Stimulated activated naive CD4-positive, alpha-beta T cell (primary cell): ENCODE results near the gene GRIN2A.

Experiments
- DNase-seq, 6 experiments: peaks; one replicate each; lab custom pipeline; 2025; lab: John Stamatoyannopoulos, UW

Gene GRIN2A

DNA sequence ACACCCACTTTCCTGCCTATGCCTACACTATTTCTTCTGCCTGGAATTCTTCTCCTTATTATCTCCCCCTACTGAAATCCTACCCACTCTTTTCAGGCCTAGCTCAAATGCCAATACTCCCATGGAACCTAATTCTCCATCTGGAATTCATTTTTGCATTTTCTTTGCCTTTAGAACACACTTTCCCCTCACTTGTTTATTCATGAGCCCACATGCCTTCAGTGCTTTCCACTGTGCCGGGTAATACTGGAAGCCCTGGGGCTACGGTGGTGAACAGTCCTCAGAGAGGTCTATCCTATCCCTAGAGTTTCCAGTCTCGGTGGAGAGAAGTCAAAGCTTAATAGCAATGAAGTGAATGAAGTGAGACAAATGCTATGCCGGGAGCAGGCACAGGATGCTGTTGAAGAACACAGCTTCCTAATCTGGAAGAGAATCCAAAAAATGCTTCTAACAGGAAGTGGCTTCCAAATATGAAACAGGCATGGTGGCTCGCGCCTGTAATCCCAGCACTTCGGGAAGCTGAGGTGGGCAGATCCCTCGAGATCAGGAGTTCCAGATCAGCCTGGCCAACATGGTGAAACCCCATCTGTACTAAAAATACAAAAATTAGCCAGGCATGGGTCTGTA lies 322.4 kb downstream of the GRIN2A start:
- no peak for DNase-seq

DNA sequence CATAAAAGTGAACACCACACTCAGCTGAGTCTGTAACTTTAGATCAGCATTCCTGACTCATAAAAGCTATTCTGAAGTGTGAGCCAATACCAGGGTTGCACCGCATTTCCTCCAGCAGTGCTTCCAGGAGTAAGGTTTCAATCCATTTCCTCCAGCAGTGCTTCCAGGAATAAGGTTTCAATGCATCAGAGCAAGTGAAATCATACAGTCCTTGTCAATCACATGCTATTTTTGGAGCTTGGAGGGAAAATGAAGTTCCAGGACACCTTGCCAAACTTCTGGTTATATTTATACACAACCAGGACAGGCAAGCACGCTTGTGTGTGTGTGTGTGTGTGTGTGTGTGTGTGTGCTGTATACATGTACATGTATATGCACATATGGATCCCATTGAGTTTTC lies 327.6 kb downstream of the GRIN2A start:
- DNase-seq = no peak

DNA sequence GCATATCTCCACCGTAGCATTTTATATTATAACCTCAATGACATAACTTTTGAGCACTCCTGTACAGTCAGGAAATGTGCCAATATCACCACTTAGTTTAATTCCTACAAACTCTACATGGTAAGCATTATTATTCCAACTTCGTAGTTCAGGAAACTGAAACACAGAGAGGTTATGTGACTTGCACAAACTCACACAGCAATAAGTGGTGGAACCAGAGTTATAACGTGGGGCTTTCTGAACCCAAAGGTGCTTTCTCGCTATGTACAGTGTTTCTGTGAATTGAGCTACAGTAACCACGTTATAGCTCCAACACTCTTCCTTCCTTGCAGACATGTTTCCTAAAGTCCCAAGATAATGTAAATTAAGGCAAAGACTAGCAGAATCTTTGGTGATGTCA lies 330.2 kb downstream of the GRIN2A start:
- no peak for DNase-seq

DNA sequence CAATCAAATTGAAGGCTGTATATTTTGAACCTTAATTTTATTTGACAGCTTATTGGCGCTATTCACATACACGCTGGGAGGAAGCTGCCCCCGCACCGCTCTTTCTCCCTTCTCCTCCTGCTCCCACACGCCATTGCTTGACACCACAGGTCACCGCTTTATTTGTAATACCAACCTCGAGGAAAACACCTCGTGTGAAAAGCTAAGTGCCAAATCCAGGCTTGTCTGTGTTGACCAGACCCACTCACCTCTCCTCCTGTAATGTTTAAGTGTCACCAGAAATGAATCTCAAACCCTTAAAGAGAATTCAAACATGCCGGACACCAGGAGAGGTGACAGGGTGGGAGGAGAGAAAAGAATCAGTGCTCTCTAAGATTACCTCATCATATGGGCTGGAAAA lies 331.4 kb downstream of the GRIN2A start:
- DNase-seq = no peak

DNA sequence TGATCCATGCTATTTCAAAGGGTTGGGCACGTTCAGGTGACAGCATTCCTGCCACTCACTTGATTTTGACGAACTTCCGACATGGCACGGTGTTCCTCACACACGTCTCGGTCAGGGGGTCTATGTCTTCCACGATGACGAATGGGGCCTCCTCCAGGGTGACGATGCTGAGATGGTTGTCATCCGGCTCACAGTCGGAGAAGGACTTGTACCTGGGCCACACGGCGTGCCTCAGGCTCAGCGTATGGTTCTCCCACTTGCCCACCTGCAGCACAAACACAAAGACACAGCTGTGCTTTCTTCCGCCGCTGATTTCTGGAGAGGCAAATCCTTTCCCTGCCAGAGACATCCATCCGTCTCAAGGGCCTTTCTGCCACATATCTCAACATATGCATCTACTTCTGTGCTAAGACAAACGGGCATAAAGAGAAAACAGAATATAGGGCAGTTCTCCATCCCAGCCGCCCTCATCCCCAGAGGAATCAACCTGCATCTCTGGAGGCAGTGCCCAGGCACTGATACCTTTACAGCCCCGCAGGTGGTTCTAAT lies 332.5 kb downstream of the GRIN2A start:
- DNase-seq = no peak

DNA sequence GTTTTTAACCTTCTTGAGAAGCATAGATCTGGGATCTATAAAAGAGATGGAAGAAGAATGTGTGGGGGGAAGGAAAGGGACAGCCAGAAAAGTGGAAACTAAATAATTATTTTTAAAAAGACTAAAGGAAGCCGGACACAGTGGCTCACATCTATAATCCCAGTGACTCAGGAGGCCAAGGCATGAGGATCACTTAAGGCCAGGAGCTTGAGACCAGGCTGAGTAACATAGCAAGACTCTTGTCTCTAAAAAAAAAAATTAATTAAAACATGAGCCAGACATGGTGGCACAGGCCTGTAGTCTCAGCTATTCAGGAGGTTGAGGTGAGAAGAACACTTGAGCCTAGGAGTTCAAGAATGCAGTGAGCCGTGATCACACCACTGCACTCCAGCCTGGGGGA lies 335.1 kb downstream of the GRIN2A start:
- DNase-seq = no peak

DNA sequence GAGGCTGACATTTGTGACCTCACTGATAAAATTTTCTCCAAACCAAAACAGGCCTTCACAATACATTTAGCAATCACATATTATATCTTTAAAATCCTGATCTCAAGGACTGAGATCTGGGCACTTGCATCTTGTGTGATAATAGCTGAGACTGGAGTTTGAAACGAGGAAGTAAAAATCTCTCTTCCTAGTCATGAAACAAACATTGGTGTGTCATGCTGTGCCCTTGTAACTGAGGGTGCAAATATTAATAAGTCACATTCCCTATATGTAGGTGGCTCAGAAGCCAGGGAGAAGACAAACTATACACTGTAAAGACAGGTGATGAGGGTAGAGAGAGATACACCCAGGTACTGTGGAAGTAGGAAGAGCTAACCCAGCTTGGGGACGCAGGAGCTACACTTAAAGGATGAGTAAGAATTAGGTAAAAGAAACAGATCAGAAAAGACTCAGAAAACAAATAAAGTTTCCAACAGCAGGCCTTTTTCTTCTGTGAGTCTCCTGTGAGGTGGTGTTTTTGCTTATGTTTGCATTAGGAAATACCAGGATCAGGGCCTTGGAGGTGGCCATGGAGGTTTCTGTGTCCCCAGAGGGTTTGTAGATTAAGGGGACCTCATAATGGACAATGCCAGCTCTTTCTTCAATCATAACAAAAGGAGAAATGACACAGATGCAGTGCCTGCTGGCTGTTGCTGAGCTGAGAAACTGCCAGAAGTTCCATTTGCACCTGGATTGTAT lies 335.7 kb downstream of the GRIN2A start:
- DNase-seq = no peak

DNA sequence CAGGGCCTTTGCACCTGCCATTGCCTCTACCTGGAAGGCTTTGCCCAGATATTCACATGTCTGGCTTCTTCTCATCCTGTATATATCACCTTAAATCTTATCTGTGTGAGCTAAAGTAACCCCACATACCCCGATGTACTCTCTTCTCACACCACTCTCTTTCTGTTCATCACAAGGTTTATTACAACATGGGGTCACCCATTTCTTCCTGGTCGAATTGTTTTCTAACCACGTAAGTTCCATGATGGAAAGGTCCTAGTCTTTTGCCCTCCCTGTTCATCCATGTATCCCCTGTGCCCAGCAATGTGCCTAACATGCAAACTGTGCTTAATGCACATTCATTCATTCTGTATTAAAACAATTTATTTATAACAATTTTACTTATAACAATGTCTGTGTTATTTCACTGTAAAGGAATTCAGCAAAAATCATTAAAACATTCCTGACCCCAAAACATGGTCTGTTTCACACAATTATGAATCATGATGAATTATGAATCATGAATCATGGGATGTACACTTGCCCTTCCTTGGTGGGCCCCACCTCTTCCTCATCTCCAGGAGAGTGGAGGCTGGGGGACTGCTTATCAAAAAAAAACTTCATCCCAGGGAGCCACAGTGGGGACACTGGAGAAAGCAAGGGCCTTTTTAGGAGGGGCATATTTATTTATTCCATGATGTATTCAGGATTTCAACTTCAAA lies 336.4 kb downstream of the GRIN2A start:
- no peak for DNase-seq

DNA sequence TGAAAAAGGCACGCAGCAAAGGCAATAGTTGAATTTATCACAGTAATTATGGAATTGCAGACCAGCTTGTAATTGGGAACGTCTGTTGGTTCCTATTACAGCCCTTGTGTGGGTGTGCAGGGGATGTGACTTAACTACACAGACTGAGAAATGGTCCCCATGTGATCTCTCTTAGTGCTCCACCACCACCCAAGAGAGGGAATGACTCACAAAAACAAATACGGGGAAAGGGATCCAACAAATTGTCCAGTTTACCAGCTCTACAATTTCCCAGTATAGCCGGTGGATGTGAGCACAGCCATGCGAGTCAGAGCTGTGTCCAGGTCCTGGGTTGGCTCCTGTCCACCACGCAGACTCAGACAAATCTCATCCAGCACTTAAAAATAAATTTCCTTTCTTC lies 337.9 kb downstream of the GRIN2A start:
- no peak for DNase-seq

DNA sequence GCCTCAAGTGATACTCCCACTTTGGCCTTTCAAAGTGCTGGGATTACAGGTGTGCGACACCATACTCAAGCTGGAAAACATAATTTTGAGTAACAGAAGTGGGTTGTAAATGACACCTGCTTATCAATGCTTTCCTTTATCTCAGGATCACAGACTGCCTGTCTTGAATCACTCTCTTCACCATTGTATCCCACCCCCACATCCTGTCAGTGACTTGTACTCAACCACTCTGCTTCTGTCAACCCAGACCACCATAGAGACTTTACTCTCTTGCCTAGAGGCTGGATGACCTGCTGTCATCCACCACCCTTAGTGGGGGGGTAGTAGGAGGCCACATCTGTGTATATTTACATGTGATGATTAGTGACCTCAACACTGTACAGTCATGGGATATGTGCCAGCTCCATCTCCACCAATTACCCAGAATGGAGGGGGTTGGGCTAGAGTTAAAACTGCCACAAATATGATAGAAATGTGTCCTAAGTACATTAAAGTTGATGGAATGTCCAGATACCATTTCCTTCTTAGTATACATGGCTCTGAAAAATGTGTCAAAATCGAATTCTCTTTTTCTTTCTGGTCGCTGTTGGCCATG lies 338.7 kb downstream of the GRIN2A start:
- no peak for DNase-seq

DNA sequence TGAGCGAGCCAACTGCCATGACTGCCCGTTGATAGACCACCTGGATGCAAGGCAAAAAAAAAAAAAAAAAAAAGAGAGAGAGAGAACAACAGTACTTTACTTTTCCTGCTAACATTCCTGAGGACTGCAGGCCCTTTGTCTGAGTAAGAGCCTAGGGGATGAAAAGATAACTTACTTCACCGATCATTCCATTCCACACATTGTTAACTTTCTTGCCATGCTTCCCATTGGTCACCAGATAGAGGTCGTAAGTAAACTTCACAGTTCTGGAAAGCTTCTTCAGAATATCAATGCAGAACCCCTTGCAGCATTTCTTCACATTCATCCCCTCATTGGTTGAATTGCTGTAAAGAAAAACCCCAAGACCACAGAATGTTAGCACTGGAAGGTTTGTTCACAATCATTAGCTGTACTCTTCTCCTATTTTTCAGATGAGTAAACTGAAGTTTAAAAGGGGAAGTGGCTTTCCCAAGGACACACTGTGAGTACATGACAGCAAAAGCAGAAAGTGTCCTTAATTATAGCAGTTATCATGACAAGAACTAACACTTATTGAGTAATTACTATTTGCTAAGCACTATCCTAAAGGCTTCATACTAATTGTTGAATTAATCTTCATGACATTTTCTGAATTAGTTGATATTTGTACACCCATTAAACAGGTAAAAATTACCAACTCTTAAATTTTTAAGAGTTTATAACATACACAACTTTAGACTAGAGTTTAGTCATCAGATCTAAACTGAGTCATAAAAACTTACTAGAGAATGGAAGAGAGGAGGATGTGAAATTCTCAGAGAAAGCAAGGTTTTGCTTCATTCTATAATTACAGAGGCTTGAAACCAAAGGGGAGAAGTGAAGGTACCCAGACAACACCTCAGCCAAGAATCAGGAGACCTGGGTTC lies 341.2 kb downstream of the GRIN2A start:
- DNase-seq = no peak

DNA sequence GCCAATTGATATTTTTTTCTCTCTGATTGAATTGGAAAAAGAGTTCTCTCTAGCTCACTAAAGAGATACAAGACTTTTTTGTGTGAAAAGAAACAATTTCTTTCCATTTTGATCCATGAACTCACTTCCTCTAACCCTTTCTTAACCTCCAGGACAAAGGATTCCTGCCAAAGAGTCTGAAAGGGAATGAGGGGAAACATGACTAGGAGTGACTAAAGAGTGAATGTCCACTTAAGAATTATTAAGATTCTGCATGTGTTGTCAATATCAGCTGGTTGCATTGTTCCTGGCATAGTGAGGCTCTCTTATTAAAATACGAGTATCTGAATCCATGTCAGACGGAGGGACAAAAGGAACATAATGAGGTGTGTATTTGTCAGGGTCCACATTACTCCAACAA lies 344.7 kb downstream of the GRIN2A start:
- DNase-seq = no peak

DNA sequence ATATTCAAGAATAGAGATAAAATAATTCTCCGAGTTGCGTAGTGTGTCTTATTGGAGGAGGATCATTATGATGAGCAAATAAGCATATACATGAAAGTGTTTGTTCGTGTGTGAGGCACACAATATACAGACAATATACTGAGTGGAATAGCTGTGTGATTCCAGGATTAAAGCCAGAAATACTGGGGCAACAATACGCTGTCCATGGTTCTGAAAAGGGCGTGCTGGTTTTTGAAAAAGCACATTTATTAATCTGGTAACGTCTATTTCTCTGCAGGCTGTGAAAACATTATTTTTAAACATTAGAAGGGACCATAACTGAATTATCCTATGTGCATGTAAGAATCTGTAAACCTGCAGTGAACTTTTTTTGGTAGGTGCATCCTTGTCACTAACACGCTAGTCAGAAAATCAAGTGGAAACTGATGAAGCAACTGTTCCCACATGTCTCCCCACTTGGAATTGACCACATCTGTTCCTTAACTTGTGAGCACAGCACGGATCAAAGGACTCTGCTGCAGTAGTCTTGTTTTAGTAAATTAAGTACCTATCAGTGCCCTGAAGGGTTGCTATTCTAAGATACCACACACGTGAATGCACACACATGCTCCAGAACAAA lies 346.0 kb downstream of the GRIN2A start:
- DNase-seq = no peak

DNA sequence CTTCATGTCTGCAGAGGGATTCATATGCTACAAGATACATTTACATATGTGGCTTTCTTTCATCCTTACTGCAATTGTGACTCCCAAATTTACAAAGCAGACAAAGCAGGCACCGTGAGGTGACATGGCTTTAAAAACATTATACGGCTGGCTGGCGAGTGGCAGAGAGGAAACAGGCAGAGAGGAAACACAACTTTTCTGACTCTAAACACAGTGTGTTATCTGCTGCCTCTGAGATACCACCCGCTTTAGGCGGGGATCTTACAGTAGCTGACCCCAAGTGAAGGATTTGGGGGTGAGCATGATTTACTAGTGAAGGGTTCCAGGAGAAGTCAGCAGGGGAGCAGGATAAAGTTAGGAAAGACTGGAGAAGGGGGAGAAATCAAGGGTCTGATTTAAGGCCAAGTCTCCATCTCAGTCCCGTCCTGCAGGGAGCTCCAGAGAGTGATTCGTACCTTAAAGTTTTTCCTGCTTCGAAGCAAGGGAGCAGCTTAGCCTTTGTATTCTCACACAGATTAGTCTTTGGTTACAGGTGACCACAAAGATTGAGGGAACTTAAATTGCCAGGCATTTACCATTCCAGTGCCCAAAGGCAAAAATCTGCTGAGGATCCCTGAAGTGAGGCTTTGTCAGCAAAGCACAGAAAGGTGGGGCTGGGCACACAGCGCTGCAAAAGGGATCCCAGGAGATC lies 355.0 kb downstream of the GRIN2A start:
- no peak for DNase-seq

DNA sequence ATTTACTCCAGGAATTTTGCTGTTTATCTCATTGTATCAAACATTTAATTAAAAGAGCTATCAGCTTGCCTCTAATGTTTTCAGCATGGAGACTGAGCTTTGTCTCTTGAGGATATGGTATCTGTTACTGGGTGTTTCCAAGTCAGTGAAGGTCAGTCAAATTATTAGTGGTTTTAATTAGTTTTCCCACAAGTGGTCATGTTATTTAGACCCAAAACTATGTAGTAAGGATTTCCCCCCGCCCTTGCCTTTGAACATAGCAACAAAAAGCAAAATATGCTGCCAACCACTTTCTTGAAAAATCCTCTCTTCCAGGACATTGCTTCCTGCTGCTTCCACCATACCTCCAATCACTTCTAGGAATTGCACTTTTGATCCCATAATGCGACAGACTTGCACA lies 355.6 kb downstream of the GRIN2A start:
- no peak for DNase-seq

DNA sequence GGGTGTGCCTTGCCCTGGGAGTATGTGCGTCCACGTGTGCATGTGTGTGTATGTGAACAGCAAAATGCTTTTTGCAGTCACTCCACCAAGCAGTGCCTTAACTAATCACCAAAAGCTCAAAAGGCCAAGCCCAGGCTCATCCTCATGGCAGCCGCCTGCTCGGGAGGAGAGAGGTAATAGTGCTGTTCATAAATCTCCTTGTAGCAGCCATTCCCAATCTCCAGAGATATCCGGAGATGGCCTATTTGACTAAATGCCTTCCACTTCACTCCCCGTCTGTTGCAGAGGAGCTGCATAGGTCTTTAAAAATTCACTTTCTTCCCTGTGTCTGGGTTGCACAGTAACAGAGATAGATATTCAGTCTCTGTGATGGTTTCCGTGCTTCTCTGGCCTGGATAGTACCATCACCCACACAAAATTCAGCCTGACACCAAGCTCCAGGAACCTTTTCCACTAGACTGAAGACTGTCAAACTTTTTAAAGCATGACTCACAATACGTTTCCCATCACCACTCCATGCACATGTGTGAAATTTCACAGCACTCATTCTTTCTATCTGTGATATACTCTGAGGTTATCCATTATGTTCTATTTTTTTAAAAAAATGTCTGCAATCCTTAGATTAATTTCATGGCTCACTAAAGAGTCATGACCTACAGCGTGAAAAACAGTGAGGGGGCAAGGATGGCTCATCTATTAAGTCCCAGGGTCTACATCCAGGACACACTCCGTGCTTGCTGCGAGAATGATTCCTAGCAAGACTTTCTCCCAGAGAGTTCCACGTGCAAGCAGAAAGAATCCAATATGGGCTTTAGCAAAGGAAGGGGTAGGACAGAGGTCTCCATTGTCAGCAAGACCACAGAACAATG lies 357.8 kb downstream of the GRIN2A start:
- DNase-seq = no peak

DNA sequence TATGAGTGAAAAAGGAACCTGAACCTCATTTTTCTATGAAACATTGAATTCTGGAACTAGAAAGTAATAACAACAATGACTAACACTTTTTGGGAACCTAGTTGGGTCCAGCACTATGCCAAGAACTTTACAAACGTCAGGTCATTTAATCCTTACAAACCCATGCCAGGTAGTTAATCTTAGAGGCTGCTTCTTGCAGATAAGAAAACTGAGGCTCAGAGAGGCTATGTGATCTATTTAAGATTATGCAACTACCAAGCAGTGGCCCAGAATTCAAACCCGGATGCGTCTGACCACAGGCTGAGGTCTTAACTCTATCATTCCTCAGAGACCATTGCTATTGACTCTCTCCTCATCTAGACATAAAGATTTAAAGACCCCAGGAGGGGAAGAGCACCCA lies 358.7 kb downstream of the GRIN2A start:
- DNase-seq = no peak

DNA sequence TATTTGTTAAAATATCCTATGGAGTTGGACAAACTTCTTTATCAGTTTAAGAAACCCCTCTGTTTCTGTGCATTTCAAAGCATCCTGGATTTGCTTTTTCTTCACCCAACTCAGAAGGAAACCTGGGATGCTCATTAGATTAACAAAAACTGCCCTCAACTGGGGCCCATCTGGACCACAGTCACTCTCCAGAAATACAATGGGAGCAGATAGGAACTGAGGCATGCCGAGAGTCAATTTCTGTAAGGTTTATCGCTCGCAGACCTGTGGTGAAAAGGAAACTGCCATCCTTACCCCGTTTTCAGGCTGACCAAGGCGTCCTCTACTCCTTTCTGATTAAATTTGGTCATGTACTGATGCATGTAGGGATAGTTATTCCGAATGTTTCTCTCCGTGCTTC lies 360.3 kb downstream of the GRIN2A start:
- DNase-seq = no peak

DNA sequence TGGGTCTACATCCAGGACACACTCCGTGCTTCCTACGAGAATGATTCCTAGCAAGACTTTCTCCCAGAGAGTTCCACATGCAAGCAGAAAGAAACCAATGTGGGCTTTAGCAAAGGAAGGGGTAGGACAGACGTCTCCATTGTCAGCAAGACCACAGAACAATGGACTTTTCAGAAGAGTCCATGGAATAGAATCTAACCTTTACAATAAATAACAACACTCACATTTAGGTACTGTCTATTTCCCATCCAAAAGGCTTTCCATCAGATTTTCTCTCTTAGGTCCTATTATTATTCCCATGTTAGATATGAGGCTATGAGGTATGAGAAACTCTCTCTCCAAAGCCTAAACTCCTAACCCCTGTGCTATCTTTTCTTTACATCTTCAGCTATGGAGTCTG lies 360.9 kb downstream of the GRIN2A start:
- no peak for DNase-seq
